ENCODE measurements around the gene ATG5.

ATG5 gene

DNA sequence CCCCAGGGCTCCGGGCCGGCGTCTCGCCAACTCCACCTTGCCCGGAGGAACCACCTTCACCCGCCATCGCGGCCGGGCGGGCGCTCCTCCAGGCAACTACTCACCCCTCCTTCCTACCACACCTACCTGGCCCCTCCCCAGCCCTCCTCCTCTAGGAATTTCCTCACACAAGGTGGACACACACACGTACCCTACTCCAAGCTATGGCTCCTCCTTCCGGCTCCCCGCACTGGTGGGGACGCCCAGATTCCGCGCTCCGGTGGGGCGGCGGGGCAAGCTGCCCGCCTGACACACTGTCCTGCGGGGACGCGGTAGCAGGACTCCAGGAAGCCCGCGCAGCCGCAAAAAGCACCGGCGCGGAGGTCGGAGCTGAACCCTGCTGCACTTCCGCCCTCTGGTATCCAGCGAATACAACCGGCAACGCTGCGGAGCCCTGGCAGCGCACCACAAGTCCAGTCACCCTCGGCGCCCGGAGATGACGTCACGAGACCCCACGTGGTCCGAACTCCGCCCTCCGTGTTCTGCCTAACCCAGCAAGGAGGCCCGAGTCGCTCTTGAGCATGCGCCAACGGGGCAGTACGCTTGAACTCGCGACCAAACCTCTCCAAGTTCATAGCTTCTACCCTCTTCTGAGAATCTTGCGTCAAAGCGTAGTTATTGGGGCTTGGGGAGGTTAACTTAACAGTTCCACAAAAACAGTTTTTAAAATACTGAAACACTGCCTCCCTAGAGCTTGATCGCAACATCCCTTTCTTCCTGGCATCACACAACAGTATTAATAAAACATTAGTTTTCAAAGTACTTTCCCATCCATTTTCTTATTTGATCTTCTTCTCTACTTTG, at the start of gene ATG5:
TSS of gene ATG5 (minus strand) at position 425 of the 843 bp plus-strand sequence. CDS start 9,552 bp downstream, outside the sequence.
- DNase-seq: peak; percentile 100

DNA sequence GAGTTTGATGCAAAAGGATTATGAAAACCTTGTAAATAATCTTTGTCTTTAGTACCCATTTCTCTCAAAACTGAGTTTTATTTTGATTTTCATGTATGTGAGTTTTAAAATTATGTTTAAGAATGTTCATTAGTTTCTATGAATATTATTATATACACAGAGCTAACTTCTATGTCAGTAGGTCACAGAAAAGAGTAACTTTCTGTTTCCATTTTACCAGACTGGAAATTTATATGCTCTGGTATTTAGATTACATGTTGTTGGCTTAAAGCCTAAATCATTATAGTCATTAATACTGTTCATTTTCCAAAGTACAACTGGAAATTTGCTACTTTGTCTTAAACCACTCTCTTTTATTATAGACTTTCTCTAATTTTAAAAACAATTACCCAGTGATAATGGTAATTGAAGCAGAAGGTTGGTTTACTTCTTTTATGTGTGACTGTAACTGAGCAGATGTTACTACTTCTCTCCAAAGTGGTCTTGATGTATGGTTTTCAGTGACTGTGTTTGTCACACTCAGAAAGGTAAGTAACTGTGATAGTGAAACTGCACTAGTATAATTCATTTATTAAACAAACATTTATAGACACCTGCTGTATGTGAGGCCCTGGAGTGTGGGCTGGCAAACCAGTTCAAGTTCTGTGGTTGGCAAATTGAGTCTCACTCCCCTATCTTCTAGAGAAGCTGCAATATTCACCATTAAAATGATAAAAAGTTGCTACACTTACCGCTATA, 48.1 kb upstream of the ATG5 start:
- DNase-seq: no peak

DNA sequence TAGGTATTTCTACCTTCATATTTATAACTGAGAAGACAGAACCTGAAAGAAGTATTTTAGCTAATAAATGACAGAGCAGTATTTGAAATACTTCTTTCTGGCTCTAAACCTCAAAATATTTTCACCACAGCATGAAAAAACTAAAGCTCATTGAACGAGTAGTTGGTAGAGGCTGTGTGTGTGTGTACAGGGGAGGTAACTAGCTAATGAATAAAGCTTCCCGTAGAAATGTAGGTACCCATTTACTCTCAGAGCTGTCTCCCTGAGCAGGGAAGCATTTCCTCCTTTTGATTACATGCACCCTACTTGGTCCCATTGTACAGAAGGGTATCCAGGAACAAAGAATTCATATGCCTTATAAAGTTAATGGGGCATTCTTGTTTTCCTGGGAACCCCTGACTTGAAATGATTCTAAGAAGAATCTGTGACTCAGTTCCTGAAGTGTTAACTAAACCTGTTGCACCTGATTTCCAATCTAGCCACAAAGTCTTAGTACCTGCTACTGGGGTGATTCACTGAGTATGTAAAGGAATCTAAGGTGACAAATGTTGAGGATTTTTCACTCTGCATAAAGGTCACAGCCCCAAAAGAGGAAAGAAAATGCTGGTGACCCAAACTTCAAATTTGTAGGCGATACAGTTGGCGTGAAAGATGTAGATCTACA, 47.4 kb upstream of the ATG5 start:
- DNase-seq: no peak

DNA sequence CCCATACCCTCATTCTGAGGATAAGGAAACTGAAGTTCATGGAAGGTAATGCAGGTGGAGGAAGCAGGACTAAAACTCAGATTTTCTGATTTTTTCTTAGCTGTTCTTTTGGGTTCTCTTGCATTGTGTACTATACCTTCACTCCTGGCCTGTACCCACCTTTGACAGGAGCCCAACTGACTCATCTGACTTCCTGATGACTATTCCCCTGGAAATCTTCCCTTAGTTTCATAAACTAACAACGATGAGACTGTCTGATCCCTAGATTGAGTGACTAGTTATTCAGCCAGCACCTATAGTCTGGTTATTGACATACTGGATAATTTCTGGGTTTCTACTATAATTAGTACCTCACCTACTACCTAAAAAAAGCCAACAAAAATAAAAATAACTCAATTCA, 45.1 kb upstream of the ATG5 start:
- no peak for DNase-seq

DNA sequence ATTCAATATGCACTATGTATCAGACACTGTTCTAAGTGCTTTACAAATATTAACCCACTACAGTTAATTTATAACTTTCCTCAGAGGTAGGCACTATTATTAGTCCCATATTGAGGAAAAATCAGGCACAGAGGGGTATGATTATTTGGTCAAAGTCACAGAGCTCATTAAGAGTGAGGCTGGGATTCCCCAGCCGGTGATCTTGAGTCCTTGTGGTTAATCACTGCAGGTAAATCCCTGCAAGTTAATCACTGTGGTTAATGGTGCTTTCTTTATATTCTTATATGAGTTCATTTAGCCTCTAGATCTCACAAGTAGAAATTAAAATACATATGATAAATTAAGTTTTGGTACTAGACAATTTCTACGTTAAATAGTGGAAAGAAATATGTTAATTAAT, 44.2 kb upstream of the ATG5 start:
- DNase-seq: no peak

DNA sequence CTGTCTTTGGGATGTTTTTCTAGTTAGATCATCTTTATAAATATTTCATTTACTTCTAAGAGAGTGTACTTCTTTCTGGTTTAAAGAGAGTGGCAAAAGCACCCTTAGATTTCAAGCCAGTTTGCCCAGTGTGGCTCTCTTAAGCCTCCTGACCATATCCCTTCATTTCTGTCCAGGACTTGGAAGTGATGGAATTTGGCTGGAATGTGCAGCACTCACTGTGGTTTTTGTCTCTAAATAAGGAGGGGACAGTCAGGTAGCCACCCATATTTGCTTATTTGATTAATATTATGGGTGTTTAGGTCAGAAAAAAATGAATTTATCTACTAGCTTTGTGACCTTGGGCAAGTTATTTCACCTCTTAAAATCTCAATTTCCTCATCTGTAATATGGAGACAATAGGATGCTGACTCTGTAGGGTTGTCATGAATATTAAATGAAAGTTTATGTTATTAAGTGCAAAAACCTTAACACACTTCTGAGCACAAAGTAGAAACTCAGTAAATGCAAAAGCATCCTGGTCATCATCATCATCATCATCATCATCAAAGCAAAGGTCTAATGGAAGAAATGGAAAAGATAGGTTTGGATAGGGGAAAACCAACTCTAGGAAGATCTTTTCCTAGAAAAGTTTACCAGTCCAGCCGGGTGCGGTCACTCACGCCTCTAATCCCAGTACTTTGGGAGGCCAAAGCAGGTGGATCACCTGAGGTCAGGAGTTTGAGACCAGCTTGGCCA, 38.0 kb upstream of the ATG5 start:
- no peak for DNase-seq

DNA sequence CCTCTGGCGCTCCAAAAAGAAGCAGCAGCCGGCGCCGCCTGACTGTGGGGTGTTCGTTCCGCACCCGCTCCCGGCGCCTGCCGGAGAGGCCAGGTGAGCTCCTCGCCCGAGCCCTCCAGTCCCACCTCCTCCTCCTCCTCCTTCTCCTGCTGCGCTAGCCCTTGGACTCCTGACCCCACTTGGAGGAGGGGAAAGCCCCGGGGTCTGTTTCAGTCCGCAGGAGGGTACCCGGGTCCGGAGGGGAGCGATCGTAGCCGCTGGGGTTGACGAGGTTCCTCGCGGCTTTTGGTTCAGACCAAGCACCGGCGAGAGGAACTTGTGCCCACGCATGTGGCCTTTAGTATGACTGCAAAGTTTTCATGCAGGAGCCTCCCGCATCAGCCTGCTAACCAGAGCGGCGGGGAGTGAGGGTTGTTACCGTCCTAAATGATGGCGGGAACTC, 35.5 kb upstream of the ATG5 start:
- peak; percentile 37 for DNase-seq

DNA sequence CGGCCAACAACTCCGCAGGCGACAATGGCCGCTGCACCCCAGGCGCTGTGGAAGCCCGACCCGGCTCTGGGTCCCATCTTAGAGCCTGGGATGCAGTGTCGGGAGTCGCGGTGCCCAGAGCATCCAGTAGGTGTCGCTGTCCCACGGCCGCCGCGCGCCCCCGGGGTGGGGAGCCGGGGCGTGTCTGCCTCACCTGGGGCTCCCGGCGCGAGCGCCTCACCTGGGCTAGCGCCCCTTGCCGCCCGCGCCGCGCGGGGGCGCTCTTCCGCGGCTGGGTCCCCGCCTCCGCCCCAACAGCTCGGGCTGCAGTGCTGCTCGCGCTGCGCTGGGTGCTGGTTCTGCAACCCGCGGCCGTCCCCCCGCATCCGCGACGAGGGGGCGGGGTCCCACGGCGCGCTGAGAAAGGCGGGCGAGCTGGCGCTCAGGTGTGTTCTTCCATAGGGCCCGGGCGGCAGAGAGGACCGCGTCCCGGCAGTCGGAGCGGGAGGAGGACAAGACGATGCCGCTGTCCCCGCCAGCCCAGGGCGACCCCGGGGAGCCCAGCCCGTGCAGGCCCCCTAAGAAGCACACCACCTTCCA, 34.9 kb upstream of the ATG5 start, which contains the start of gene CRYBG1:
TSS of gene CRYBG1 (plus strand) at position 308 of the 579 bp plus-strand sequence. CDS start at position 500, 192 bp downstream.
- peak; percentile 72 for DNase-seq

DNA sequence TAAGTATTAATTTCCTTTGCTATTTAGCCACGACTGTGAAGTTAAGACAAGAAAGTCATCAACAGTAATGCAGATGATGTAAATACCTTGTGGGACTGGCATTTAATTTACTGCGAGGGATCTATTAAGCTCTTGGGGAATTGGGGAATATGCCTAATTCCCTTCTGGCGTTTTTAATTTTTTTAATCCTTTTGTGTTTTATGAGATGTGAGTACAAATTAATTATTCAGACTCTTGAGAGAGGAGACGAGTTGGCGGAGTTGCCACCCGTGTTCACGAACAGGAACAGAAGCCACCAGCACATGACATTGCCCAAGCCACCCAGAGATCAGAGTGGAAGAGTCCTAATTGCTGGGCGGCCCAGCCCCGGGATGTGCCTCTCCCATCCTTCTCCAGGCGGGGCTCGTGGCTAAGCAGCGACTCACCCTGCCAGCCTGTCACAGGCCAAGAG, 34.4 kb upstream of the ATG5 start:
- DNase-seq: no peak

DNA sequence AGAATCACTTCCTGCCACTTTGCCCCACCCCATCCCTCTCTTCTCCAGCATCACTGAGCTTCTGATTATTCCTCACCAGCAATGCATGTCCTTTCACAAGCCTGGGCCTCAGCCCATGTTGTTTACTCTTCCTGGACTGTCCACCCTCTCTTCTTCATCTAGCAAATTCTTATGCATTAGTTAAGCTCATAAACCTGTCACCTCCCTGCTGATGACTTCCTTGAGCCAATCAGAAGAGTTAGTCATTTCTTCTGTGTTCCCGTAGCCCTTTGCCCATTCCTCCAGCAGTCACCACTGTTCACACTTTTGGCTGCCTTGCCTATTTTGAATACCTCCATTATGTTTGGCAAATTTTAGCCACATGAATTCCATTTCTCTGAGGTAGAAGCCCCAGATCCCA, 30.8 kb upstream of the ATG5 start:
- no peak for DNase-seq

DNA sequence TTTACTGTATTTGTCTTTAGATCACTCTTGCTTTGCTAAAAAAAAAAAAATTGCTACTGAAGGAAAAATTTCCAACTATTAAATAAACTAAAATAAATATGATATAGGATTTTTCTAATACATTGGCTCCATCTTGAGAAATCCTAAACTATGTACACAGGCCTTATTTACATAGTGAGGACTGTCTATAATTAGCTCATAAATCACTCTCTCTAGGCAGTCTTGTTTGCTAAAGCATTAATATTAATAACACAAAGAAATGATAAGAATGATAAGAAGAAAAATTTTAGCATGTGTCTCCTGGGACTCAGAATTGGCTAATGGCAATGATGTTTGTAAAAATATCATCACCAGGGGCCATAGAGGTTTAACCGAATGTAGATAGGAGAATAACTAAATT, 21.7 kb upstream of the ATG5 start:
- DNase-seq: no peak

DNA sequence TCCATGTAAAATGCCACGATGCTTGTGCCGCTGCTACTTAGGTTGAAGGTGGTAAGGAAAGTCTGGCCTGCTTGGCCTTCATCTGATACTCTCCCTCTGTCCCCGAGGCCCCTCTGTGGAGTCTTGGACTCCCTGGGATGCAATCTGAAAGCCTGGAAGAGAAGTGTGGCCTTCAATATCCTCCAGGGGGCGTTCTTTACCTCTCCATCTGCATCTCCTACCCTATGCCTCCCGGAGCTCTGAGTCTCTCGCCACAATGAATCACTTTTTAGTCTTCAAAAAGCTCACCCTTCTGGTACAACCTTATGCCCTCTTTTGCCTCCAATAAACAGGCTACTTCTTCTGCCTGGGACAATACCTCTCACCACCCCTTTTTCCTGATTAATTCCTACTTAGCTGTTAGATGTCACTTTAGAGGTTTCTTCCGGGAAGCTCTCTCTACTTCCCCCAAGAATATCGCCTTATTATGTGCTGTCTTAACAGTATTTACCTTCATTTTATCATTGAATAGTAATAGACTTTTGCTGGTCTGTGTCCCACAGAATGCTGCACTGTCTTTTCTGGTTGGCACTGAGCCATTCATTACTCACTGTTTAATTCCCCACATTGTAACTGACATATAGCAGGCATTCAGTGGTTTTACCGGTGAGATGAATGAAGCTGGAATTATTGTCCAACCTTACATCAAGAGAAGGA, 13.9 kb upstream of the ATG5 start:
- peak; percentile 33 for DNase-seq

DNA sequence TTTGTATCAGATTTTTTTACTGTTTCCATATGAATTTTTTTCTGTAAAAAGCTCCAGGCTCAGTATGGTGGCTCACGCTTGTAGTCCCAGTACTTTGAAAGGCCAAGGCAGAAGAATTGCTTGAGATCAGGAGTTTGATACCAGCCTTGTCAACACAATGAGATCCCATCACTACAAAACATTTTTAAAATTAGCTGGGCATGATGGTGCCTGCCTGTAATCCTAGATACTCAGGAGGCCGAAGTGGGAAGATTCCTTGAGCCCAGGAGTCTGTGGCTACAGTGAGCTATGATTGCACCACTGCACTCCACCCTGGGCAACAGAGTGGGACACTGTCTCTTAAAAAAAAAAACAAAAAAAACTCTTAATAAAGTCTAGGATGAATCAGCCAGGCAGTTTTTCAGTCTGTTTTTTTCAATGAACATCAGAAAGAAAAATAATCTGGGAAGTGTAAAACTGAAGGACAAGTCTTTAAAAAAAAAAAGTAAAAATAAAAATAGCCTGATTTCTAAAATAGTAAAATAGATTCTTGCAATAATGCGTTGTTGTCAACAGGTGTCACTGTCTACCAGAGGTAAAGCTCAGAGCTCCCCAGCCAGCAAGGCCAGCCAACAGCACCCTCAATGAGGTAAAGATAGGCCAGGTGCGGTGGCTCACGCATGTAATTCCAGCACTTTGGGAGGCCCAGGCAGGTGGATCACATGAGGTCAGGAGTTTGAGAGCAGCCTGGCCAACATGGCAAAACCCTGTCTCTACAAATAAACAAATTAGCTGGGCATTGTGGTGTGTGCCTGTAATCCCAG, 9.3 kb upstream of the ATG5 start:
- peak; percentile 45 for DNase-seq

DNA sequence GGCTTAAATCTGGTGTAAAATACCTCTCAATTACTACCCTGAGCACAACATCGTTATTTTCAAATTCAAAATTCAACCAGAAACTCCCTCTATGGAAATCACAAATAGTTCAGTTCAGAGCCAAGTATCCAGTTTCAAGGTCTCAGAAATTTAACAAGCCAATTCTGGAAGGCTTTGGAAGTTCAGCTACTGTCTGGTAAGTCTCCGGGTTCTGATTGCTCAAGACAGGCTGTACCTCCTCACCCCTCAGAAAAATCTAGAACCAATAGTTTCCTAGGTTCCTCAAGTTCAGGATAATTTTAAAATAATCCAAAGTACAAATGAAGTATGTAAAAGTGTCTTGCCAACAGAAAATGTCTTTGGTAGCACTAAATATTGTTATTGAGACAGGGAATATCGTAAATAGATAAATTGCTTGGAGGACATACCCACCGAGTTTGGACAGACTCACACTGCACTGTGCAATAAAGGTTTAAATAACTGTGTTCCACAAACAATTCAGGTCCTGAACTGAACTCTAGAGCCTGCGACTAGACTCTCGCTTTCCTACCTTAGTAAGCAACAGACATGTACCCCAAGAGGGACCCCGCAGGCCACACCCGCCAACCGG, 729 bp downstream of the ATG5 start:
- no peak for DNase-seq

DNA sequence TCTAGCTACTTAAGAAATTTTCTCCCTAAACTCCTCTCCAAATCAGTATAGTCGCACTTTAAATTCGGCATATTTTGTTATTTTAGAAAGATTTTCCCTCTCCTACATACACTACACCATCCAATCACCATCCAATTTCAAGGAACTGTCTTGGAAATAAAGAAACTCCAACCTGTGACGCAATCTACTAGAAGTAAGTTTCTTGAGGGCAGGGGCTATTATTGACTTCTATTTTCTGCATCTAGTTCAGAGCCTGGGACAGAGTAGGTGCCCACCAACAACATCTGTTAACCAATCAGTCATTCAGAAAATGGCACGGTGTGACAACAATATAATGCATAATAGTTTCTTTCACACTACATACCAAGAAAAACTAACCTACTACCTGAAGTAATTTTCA, 3.6 kb downstream of the ATG5 start:
- no peak for DNase-seq

DNA sequence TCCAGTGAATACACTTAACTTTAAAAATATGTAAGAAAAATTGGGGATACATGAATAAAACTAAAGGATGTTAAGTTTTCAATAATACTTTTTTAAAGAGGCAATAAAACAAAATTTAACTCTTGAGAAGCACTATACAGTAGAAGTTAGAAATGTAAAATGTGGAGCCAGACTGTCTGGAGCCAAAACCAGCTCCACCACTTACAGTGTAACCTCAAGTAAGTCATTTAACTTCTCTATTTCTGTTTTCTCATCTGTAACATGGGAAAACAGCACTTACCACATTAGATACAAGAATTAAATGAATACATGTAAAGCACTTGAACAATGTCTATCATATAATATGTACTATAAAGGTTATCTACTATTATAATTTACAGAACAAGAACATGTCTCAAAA, 6.7 kb downstream of the ATG5 start:
- no peak for DNase-seq

DNA sequence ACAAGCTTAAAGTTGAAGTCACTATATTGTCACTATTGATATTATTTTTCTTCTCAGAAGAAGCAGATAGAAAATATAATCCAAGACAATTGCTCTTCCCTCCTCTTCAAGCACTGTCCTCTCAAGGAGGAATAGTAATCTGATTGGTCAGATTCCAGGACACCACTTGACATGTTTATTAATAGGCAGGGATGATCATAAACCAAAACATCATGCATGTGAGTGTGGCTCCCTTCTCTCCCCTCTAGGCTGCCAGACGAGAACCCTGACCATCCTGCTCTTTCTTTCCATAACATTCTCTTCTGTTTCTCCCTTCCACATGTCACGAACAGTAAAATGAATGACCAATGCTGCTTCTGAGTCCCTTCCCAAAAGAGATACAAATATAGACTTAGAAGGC, 7.5 kb downstream of the ATG5 start:
- DNase-seq: no peak

DNA sequence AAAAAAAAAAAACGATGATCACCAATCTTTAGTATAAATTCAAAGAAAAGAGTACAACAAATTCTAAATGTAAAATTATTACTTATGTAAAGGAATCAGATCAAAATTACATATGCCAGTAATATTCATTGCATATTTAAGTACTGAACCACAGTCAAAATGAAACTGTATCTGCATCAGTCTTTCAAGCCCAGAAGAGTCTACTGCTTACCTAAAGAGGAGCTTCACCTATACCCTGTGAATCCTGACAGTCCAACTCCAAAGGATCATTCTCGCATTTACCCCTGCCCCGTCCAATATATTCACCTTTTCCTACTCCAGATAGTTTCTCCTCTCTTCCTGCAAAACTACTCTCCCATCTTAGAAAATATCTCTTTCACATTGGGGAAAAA, 9.2 kb downstream of the ATG5 start:
- DNase-seq: no peak

DNA sequence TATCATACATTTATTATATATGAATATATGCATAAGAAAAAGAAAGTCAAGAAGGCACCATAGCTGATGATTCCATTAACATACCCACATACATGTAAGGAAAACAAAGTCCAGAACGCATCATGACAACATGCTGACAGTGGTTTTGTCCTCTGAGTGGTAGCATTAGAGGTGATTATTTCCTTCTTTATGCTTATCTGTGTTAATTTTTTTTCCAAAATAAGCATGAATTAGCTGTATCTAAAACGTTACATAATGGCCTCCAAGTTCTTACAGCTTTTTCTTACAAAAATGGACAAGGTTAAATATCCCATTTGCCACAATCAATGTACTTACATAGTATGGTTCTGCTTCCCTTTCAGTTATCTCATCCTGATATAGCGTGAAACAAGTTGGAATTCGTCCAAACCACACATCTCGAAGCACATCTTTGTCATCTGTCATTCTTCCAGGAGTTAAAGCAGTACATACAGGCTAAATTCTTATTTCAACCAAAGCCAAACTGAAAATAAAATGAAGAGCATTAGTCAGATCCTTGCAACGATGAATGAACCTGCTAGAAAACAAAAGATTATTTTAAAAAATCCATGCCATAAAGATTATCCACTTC, 9.7 kb downstream of the ATG5 start:
- no peak for DNase-seq

Measured in activated naive CD4-positive, alpha-beta T cell treated with Interleukin-2 at 50 U/mL for 16 hours (primary cell).